Tibial nerve (tissue), 4 donors: ENCODE results near the gene GPD1L.

Experiments
- CTCF ChIP-seq, 5 experiments: fragments of 200-600 bp in 3 of 5; fragments of 450-650 bp in 2 of 5; sonication (generic) in 3 of 5; IDR thresholded peaks; one replicate each; pipeline ENCODE4 v1.5.1; 2016 to 2019; ENCODE audit warnings: antibody characterized with exemption in 5 of 5, mild to moderate bottlenecking in 3 of 5, moderate library complexity in 2 of 5
- EP300 ChIP-seq, 2 donors: sonication (generic); formaldehyde crosslinking; IDR thresholded peaks; one replicate each; pipeline ENCODE4 v1.6.1; 2017; ENCODE audit warnings: antibody characterized with exemption in 2 of 2, mild to moderate bottlenecking in 1 of 2
- POLR2A ChIP-seq, 2 donors: fragments of 450-650 bp; IDR thresholded peaks; one replicate each; pipeline ENCODE4 v1.6.1; 2017; ENCODE audit warnings: antibody characterized with exemption in 2 of 2, mild to moderate bottlenecking in 2 of 2, moderate library complexity in 2 of 2

DNA sequence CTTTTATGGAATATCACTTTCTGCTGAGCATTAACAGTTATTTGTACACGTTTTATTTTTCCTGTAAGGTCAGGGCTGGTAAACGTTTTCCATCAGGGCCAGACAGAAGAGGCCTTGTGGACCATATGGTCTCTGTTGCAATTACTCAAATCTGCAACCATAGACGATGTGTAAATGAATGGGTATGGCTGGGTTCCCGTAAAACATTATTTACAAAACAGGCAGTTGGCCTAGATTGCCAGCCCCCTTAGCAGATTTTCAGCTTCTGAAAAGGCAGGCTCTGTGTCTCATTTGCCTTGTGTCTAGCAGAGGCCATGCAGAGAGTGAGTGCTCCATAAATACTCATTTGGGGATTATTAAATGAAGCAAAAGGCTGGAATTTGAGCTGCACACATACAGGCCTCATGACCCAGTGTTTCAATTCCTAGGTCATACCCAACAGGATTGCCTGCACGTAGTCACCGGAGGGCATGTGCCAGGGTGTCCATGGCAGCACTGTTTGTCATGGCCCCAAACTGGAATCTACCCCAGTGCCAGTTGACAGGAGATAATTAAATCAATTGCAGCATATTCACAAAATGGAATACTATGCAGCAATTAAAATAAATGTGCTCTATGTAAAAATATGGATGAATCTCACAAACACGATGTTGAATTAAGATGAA, 51.3 kb downstream of the GPD1L start:
- TF ChIP-seq CTCF (IDR thresholded peaks at IDR 0.05) (no peak), POLR2A (IDR thresholded peaks at IDR 0.05) (no peak), EP300 (IDR thresholded peaks at IDR 0.05) (no peak)
